ENCODE results near the gene TTLL5. TPM values are rescaled to one million over a fixed set of nuclear protein-coding genes. Genes with fewer than 3 reads are reported as not detected.

Gene TTLL5
- total RNA-seq, 1 donor from 2014 or later = 36.9 TPM

DNA sequence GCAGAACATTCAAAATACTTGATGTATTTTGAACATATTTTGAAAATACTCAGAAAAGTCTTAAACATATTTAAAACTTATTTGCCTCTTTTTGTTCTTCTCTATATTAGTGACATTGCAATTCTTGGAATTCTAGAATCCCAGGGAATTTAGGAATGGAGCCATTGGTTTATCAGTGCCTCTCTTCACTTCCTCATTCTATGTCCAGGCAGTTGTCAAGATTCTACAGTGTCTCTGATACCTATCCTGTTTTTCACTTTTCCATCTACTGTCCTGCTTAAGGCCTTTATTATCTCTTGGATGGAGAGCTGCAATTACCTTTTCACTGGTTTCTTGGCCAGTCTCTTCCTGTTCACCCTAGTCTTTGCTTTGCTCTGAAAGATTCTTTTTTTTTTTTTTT is 144.6 kb downstream of the TTLL5 start:
- no peak for DNase-seq

DNA sequence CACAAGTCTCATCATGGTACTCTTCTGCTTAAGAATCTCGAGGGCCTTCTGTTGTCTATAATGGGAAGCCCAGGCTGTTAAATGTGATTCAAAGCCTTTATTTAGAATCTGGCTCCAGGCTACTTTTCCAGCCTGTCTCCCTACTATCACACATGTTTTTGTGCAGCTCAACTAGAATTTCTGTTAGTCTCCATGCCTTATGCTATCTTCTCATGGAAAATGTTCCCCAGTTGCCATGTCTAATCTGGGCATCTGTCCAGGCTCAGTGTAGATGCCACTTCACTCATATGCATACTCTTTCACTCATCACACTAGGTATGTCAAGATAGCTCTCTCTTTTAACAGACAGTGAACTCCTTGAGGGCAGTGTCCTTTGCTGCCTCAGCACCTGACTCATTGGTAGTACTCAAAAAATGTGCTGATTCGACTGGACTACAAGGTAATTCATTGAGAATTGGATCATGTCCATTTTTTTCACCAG is 145.3 kb downstream of the TTLL5 start:
- no peak for DNase-seq

DNA sequence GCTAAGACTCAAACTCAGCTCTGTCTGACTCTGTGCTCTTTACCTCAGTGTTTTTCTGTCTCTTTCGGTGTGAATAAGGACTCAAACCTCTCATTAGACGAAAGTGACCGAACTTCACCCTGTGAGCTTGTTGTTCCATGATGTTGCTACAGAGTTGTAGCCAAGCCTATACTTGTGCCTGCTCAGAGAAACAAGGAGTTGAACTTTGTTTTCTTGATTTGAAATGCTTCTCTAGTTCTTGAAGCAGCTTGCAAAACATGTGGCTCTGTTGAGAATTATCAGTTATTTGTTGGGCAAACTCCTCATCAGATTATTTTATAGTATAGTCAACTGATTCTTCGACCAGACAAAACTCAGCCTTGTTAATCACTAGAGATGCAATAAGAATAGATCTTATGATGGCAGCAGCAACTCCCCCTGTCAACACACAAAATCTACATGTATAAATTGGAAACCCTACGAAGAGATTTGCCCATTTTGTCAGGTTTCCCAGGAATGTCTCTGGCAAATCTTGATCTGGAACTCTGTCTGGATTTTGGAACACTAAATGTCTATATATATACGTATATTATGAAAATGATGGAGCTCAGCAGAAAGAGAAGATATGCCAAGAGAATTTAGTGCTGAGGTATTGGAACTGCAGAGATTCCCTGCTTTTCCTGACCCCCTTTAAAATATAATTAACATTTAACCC is 146.8 kb downstream of the TTLL5 start:
- no peak for DNase-seq

DNA sequence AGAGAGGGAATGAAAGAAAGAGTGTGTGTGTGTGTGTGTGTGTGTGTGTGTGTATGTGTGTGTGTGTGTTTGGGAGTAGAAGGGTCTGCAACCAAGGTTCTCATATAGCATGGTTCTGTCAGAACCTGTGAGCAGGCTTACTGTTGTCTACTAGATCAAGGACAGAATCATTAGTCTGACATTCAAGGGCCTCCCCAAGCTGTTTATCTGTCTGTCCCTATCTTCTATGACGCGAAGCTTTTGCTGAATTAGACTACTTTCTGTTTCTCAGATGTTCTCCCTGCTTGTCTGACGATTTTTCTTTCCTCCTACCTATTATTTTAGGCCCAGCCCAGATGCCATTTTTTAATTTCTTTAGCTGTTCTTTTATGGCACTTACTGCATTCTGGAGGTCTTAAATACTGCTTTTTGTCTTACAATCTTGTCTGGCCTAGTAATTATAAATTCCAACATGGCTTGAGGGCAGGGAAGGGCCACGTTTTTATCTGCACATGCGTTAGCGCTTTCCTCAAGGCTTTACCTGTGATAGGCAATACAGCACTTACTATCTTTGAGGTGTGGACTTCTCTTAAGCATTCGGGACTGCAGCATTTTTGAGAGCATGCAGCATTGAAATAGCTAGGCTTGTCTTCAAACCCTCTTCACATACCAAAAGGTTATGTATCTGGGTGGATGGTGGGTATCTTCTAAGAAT is 150.2 kb downstream of the TTLL5 start:
- DNase-seq = no peak

DNA sequence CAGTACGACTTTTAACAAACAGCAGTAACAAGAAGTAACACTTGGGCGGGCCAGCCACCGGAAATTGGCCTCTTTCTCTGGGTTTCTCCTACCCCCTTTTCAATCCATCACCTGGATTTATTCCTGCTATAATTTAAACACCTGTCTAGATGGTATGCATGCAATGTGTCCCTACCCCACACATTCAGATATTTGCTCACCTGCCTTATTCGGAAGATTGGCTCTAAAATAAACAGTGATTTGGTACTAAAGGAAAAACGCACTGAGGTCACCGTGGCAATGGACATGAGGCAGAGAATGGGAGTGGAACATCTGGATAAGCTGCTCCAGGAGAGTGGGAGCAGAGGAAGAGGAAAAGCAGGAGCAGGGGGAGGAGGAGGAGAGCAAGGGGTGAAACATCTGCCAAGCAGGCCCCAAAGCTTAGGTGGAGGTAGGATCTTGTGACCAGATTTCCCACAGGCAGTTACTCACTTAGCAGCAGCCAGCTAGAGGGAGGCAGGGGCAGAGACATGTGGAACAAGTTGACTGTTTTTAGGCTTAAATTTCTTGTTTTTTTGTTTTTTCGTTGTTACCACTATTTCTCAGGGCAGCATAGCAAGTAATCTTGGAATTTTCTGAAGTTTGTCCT is 150.9 kb downstream of the TTLL5 start:
- DNase-seq = no peak

DNA sequence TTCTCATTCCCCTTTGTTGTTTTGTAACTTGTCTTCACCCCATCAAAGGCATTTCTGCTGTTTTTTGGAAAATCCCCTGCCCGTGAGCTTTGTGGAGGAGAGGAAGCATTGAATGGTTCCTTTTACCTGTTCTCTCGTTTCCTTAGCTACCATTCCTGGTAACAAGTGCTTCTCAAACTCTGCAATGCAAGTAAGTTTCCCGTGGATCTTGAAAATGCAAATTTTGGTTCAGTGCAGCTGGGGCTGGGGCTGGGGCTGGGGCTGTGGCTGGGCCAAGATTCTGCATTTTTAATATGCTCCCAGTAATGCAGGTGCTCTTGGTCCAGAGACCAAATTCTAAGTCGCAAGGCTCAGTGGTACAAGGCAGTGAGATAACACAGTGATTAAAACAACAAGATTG is 151.6 kb downstream of the TTLL5 start:
- no peak for DNase-seq

DNA sequence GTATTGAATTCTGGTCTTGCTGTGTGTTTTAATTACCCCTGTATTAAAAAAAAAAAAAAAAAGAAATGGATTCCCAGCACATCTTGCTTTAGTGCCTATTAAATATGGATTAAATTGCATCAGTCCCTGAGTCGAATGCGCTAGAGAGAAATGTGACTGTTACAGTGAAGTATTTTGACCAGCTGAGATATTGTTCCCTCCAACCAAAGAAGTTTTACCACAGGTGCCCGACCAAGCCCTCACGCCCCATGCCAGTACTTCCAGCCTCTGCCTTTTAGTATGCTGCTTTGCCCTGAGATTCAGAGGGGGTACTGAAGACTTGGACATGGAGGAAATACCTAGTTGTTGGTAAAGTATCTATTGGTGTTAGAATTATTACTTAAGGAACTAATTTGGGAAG is 159.7 kb downstream of the TTLL5 start:
- DNase-seq = no peak

DNA sequence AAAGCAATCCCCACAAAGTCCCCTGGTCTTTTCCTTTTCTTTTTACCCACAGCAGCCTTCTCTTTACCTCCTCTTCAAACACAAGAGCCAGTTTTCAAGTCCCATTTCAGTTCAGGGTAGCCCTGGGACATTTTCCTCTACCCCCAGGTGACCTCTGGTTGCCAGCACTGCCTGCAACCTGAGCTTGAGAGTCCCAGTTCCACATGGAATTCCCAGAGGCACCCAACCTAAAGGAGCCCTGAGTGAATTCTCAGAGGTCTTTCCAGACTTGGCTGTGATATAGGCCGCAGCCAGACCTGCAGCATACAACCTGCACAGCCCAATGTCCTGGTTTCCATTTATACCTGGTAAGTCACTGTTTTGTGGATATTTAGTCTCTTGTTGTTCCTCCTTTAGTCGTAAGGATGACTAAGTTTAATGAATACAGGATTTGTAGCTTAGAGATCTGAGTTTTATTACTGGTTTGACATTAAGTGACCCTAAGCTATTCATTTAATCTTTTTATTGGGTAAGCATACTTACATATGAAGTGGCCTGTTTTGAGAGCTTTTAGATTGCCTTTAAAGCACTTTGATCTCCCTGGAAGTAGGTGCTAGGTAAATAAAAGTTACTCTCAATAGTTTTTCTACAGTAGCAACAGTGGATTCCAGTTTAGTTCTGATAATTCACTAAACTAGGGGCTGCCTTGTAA is 160.9 kb downstream of the TTLL5 start:
- no peak for DNase-seq

DNA sequence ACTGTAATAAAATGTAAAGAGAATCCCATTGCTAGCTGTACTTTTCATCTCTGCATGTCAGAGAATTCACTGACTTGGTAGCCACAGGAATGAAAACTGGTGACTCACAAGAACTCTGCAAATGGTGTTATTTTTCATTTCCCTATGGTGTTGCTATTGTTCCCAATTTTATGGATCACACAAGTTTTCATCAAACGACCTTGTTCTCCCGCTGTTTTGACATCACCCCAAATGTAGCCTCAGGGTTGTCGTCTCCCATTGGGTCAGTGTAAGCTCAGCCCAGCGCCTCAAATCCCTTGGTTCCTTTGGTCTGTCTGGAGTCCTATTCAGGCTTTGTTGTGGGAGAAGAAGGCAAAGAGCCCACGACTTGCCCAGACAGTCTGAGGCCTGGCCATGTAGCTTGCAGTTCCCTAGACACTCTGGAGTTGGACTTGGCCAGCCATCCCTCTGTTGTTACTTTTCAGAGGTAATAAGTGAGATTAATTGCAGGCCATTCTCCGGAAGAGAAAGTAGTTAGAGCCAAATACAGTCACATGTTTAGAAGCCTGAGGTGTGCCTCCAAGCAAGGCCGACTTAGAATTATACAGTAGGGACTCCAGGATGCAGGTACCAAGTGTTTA is 161.6 kb downstream of the TTLL5 start:
- DNase-seq = no peak

DNA sequence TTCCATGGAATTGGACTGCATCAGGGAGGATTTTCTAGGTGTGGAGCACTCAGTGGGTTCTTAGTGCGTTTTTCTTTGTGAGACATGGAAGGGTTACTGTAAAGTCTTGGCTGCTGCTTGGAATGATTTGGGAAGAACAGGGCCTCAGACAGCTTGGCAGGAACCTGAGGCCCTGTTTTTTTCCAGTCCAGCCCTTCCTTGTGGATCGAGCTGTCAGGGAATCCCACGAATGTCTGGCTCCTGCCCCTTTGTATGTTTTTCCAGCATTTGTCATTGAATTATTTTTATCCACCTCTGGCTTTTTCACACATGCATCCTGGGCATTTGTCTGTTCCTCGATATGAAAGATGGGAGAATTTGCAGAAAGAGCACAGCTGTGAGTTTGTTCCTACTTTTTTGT is 162.3 kb downstream of the TTLL5 start:
- DNase-seq = no peak

DNA sequence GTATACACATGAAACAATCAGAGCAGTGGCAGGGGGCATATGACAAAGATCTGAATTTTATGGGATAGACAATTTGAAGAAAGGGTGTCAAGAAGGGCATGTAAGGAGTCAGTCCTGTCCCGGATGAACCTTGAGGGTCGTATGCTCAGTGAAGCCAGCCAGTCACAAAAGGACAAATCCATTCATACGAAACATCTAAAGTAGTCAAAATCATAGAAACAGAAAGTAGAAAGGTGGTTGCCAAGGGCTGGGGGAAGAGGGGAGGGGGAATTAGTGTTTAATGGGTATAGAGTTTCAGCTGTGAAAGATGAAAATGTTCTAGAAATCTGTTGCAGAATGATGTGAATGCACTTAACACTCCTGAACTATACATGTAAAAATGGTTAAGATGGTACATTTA is 163.3 kb downstream of the TTLL5 start:
- DNase-seq = no peak

DNA sequence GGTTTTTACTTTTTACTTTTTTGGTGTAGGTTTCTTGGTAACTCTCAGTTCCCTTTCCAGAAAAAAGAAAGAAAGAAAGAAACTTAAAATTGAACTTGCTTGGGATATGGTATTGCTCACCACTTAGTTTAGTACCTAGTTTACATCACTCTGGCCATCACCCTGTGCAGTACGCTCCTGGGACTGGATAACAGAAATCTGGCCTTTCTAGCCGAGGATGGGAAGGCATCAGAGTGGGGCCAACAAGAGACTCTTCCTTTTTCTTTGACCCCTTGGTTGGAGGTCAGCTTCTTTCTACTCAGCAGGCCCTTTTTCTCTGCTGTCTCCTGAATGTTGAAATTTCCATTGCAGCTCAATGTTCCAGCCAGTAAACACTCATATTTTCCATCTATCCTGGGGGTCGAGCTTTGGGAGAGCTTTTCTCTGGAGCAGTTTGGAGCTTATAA is 164.1 kb downstream of the TTLL5 start:
- no peak for DNase-seq

DNA sequence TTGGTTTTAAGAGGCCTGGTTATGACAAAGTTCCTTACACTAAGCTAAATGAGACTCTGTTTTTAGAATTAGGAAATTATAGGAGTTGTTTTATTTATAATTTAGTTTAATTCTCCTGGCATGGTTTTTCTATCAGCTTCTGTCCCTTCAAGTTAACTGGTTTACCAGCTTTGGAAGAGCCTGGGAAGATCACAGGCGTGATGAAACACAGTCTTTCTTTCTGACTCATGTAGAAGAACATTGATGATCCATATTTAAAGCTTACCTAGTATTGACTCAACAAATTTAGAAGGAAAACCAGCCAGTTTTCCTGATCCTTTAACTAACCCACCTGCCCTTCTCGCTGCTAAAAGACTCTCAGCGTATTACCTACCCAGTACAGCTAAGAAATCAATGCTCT is 165.6 kb downstream of the TTLL5 start:
- DNase-seq = no peak

DNA sequence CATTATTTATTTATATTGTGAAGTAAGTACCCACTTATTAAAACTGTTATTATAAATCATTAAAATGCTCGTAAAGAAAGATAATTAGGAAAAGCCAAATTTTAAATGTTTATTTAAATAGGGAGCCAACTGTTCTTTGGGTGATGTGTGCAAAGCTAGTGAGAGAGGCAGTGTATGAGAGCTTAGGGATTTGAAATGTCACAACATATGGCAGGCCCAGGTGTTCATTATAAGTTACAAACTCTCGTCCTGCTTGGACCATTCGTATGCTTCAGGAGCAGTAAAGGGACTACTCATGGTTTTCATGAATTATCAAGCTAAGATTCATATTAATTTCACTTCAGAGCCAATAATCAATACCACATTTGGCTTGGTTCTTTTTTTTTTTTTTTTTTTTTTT is 166.3 kb downstream of the TTLL5 start:
- DNase-seq = no peak

DNA sequence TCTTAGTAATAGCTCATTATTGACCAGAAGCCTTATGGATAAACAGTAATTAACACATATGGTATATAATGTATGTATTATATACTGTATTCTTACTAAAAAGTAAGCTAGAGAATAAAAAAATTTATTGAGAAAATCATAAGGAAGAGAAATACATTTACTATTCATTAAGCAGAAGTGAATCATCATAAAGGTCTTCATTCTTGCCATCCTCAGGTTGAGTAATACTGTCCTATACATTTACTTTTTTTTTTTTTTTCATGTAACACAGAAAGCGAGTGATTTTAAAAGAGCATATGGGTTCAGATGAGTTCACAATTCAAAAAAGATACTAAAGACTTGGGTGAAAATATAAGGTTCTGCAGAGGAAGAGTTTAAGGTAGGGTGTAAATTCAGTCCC is 168.3 kb downstream of the TTLL5 start:
- no peak for DNase-seq

DNA sequence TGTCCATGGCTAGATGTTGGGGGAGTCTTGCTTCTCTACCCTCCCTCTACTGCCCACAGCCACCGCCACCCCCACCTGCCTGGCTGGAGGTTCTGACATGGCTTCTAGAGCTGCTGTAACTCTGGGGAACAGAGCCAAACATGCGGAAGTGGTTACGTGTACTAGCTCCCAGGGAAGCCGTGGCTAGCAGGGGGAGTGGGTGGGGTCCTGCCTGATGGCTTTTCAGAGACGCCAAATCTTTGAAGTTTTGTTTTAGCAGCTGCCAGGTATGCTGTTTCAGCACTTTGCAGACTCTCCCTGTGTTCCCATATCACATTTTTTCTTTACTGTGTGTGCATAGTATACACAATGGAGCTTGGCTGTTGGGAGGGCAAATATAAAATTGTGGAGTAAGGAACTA is 170.4 kb downstream of the TTLL5 start:
- DNase-seq = peak; percentile 61

DNA sequence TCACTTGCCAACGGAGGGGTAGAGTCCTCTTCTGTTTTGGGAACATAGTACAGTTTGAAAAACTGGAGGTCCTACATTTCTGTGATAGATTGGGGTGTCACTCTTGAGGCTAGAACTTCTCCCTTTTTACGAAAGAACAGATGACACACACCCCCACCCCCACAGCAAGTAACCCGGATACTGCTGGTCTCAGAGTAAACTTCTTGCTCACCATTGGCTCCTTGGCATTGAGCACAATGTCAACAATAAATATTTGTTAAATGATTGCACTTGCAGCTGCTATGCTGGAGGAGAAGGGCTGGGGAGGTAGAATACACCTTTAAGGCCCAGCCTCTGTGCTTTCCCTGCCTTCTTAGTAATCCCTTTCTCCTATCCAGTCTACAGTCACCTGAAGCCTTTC is 170.9 kb downstream of the TTLL5 start:
- no peak for DNase-seq

DNA sequence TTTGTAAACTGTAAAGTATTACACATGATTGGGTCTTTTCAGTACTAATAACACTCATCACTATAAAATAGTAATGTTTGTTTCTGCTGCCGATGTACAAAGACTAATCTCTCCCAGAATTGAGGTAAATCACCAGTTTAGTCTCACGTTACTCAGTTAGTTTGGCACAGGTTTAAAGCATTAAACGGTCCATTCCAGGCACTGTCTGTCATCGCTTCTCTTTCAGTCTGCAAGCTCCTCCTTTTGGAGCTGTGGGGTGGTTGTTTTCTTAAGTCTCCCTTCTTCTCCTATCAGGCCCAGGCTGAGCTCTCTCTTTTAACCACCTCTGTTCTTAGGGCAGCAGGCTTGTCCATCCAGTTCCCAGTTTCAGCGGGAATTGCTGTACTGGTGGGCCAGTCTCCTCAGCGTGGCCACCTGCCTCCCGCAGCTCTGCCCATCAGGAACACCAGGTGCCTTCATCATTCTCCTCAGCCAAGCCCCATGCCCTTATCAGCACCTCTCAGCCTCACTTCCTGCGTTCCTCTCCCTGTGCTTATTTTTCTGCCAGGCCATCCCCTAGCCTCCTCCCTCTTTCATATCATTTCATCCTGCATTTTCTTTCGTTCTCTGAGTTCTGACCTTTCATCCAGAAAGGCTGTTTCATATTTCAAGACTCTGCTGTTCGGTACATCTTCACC is 171.7 kb downstream of the TTLL5 start:
- no peak for DNase-seq

DNA sequence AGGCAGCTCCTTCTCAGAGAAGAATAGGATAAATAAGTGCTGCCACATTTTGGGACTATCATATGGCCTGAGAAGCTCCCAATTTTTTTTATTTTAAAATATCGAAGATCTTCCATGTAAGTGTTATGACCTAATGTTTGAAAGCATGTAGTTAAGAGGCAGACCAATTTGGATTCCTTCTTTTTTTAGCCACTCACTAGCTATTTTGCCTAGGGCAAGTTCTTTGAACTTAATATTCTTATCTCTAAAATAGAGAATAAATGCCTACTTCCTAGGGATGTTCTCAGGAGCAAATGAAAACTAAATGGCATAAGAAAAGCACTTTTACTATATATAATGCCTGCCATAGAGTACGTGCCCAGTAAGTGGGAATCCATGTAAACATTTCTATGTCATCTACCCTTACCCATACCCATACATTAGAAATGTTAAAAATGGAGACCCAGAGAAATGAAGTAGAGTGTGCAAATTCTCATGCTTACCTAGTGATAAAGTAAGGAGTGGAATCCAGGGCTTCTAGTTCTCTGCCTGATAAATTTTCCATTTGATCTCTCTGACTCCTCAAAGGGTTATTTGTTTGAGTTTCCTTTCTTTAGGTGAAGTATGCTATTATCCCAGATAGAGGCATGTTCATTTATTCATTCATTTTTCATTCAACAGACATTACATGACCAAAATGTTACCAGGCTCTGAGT is 172.4 kb downstream of the TTLL5 start:
- DNase-seq = no peak

DNA sequence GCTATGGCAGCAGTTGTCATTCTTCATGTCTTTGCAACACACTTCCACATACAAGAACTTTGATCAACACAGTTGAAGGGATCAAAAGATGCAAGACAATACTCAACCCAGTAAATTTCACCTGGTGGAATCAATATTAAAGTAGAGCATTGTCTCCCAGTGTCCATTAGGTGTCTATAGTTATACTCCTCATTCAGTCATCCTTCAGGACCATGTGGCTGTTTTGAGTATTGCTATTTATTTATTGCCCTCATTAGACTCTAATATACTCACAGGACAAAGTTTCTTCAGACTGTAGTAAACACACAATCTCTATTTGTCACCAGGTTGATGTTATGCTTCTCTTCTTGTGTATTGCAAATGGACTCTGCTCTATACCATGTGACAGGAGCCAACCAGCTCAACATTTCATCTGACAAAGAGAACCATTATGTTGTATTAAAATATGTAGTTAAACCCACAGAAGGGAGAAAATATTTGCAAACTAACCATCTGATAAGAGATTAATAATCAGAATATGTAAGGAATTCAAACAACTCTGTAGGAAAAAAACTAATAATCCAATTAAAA is 174.2 kb downstream of the TTLL5 start:
- no peak for DNase-seq

DNA sequence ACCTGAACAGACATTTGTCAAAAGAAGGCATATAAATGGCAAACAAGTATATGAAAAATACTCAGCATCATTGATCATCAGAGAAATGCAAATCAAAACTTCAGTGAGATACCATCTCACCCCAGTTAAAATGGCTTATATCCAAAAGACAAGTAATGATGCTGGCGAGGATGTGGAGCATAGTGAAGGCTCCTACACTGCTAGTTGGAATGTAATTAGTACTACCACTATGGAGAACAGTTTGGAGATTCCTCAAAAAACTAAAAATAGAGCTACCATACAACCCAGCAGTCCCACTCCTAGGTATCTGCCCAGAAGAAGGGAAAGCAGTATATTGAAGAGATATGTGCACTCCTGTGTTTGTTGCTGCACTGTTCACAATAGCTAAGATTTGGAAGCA is 174.7 kb downstream of the TTLL5 start:
- DNase-seq = no peak

Data from dermis blood vessel endothelial cell (primary cell).